Small intestine (tissue), 7 donors: ENCODE data around the gene ASTL. TPM values are rescaled to one million over a fixed set of nuclear protein-coding genes. Genes with fewer than 3 reads are reported as not detected.
"Not testable (repeated sequence)": the region's sequence is repeated elsewhere in the genome, so short reads cannot be mapped to it uniquely, and the experiment has no call there.

ENCODE experiments used
- DNase-seq, 2 donors: peaks; one replicate each; pipeline versions ENCODE4 v3.0.0 to v3.0.0-alpha.2; 2013
- FAIRE-seq: peaks from 2 replicates; lab custom pipeline; 2012; peaks lifted over from hg19 to GRCh38; lab: Jason Lieb, UNC
- H3K27ac ChIP-seq, 3 donors: one replicate each; pipeline ENCODE4 v1.5.1; 2013; ENCODE audit warnings: low read length in 2 of 3, mild to moderate bottlenecking in 2 of 3, control low read depth in 1 of 3, inconsistent platforms in 1 of 3, low read depth in 1 of 3, moderate library complexity in 1 of 3
- H3K27me3 ChIP-seq, 3 donors: one replicate each; pipeline ENCODE4 v1.6.1; 2013; ENCODE audit warnings: low read length in 3 of 3, inconsistent platforms in 1 of 3; ENCODE audit not compliant: control insufficient read depth in 3 of 3, insufficient read depth in 3 of 3
- H3K36me3 ChIP-seq, 3 donors: one replicate each; pipeline ENCODE4 v1.6.1; 2013; ENCODE audit warnings: low read length in 3 of 3, inconsistent platforms in 1 of 3, low read depth in 1 of 3, mild to moderate bottlenecking in 1 of 3, moderate library complexity in 1 of 3; ENCODE audit not compliant: control insufficient read depth in 3 of 3, insufficient read depth in 2 of 3
- H3K4me1 ChIP-seq, 3 donors: one replicate each; pipeline ENCODE4 v1.6.1; 2013; ENCODE audit warnings: low read length in 2 of 3, inconsistent platforms in 1 of 3, low read depth in 1 of 3, mild to moderate bottlenecking in 1 of 3, moderate library complexity in 1 of 3; ENCODE audit not compliant: control insufficient read depth in 3 of 3, insufficient read depth in 2 of 3
- H3K4me3 ChIP-seq, 3 donors: one replicate each; pipeline ENCODE4 v1.5.1; 2013; ENCODE audit warnings: low read length in 3 of 3, control low read depth in 1 of 3, inconsistent platforms in 1 of 3, low read depth in 1 of 3, mild to moderate bottlenecking in 1 of 3, moderate library complexity in 1 of 3
- H3K9me3 ChIP-seq, 2 donors: one replicate each; pipeline ENCODE4 v1.6.1; 2013; ENCODE audit warnings: low read depth in 1 of 2, low read length in 1 of 2; ENCODE audit not compliant: control insufficient read depth in 2 of 2, insufficient read depth in 1 of 2
- WGBS, 3 donors: extraction: QIAGEN DNeasy Blood & Tissue Kit; methylation state at CpG; one replicate each; pipeline ENCODE4 v1.1.7; 2013; 5-methylcytosine and 5-hydroxymethylcytosine counted together
- polyA plus RNA-seq, 4 donors: library from polyadenylated mRNA; stranded (reverse) in 3 of 4; unstranded in 1 of 4; fragments of 200-250 nt in 3 of 4; fragments of 120-200 nt in 1 of 4; gene quantifications; one replicate each; pipeline versions ENCODE4 v1.2.1 to v1.2.3, GENCODE V29; 2013
- donor health status: healthy with polysubstance abuse.
- donor health status: control.
- donor health status: control.
- donor health status: Bipolar disorder and iron deficiency.
- donor health status: healthy.

Gene ASTL
- polyA plus RNA-seq, 4 donors, result not detected

GRCh38 chr2:96145036-96145847, 6.9 kb upstream of the ASTL start, which contains the start of gene DUSP2:
TSS of gene DUSP2 (minus strand) at chr2:96145440. CDS start at chr2:96145354, 86 bp downstream.
- Histone ChIP-seq H3K4me3 (peak within 1 kb of the TSS; percentile 34 to 51 (median 50)), H3K9me3 (no peaks in the 10 kb centered on the region), H3K27ac (peak within 1 kb of the TSS in 2 of 3 donors; percentile 61 to 89), H3K4me1 (peaks cover 0 to 31% (median 0%) of the 10 kb centered on the region in 3 donors), H3K36me3 (peaks cover 0 to 9% (median 0%) of the 10 kb centered on the region in 3 donors), H3K27me3 (peaks cover 0 to 5% (median 0%) of the 10 kb centered on the region in 3 donors)
- FAIRE-seq (no peak), DNase-seq (peak; percentile 67 to 89)
- WGBS, 3 donors, result 2 to 4% (median 3%) methylated on average over 36 to 94 of the region's 94 CpGs

- WGBS, 3 donors, result 9 to 18% (median 11%) methylated on average over 26 to 35 of the region's 35 CpGs
- H3K36me3 ChIP-seq, result peaks cover 0 to 9% (median 0%) of the 10 kb centered on the region in 3 donors
- no peak for FAIRE-seq
- peak overlapping the region in 1 of 3 donors; percentile 55 for H3K27ac ChIP-seq
- H3K9me3 ChIP-seq, result no peaks in the 10 kb centered on the region
- peak in 1 of 2 donors; percentile 15 for DNase-seq
- peaks cover 0 to 31% (median 0%) of the 10 kb centered on the region in 3 donors for H3K4me1 ChIP-seq
- H3K4me3 ChIP-seq, result peak overlapping the region; percentile 34 to 51 (median 50)
- peaks cover 0 to 5% (median 0%) of the 10 kb centered on the region in 3 donors for H3K27me3 ChIP-seq
Measured at GRCh38 chr2:96144481-96145035, 6.3 kb upstream of the ASTL start.

- DNase-seq, result no peak
- Histone ChIP-seq H3K27me3 (peaks cover 0 to 5% (median 0%) of the 10 kb centered on the region in 3 donors), H3K4me1 (peaks cover 0 to 33% (median 0%) of the 10 kb centered on the region in 3 donors), H3K27ac (peak overlapping the region in 1 of 3 donors; percentile 55), H3K4me3 (peak overlapping the region; percentile 34 to 51 (median 50)), H3K9me3 (no peaks in the 10 kb centered on the region), H3K36me3 (peaks cover 0 to 9% (median 0%) of the 10 kb centered on the region in 3 donors)
- FAIRE-seq, result no peak
- WGBS, 3 donors, result 68 to 86% (median 75%) methylated on average over 16 to 23 of the region's 23 CpGs
Measured at GRCh38 chr2:96143848-96144480, 5.7 kb upstream of the ASTL start.

GRCh38 chr2:96143231-96143847, 5.0 kb upstream of the ASTL start:
- 69 to 76% (median 73%) methylated on average over 10 of the region's 10 CpGs for WGBS, 3 donors
- H3K27me3 ChIP-seq, result peaks cover 0 to 5% (median 0%) of the 10 kb centered on the region in 3 donors
- H3K27ac ChIP-seq, result no peak overlapping the region
- peak overlapping the region in 1 of 3 donors; percentile 2 for H3K4me3 ChIP-seq
- peaks cover 0 to 9% (median 0%) of the 10 kb centered on the region in 3 donors for H3K36me3 ChIP-seq
- DNase-seq (no peak), FAIRE-seq (no peak)
- H3K4me1 ChIP-seq, result peaks cover 0 to 32% (median 0%) of the 10 kb centered on the region in 3 donors
- H3K9me3 ChIP-seq, result no peaks in the 10 kb centered on the region

GRCh38 chr2:96142217-96143113, 4.2 kb upstream of the ASTL start:
- H3K4me3 ChIP-seq, result no peak overlapping the region
- WGBS, 3 donors, result 77 to 85% (median 84%) methylated on average over 25 to 26 of the region's 26 CpGs
- FAIRE-seq, result no peak
- no peak for DNase-seq
- no peaks in the 10 kb centered on the region for H3K9me3 ChIP-seq
- peaks cover 0 to 5% (median 0%) of the 10 kb centered on the region in 3 donors for H3K27me3 ChIP-seq
- peaks cover 0 to 9% (median 0%) of the 10 kb centered on the region in 3 donors for H3K36me3 ChIP-seq
- H3K4me1 ChIP-seq, result peaks cover 0 to 35% (median 0%) of the 10 kb centered on the region in 3 donors
- no peak overlapping the region for H3K27ac ChIP-seq

GRCh38 chr2:96141624-96141967, 3.3 kb upstream of the ASTL start:
- FAIRE-seq, H3K27ac ChIP-seq, H3K9me3 ChIP-seq, DNase-seq, H3K36me3 ChIP-seq, H3K4me3 ChIP-seq, H3K27me3 ChIP-seq: not testable (repeated sequence)
- peaks cover 0 to 29% (median 0%) of the 10 kb centered on the region in 3 donors for H3K4me1 ChIP-seq
- WGBS, 3 donors, result 91 to 95% (median 93%) methylated on average over 5 of the region's 5 CpGs

- peaks cover 0 to 5% (median 0%) of the 10 kb centered on the region in 3 donors for H3K27me3 ChIP-seq
- no peaks in the 10 kb centered on the region for H3K9me3 ChIP-seq
- H3K4me1 ChIP-seq, result peaks cover 0 to 24% (median 0%) of the 10 kb centered on the region in 3 donors
- FAIRE-seq (no peak), DNase-seq (no peak)
- WGBS, 3 donors, result 92 to 95% (median 93%) methylated on average over 13 of the region's 13 CpGs
- H3K36me3 ChIP-seq, result peaks cover 0 to 9% (median 0%) of the 10 kb centered on the region in 3 donors
- no peak overlapping the region for H3K27ac ChIP-seq
- H3K4me3 ChIP-seq, result no peak overlapping the region
Measured at GRCh38 chr2:96140941-96141623, 2.8 kb upstream of the ASTL start.
